GM21360 (cell line): ENCODE results near the gene THRSP.
"Not testable (repeated sequence)": the region's sequence is repeated elsewhere in the genome, so short reads cannot be mapped to it uniquely, and the experiment has no call there.

Experiments
- ATAC-seq: cut with Tn5 transposase; IDR thresholded peaks from one replicate; pipeline ENCODE4 v1.9.1; 2021; ENCODE audit warnings: mild to moderate bottlenecking, moderate library complexity; ENCODE audit not compliant: unreplicated experiment

Gene THRSP

GRCh38 chr11:78038697-78039313 lies 24.9 kb upstream of the THRSP start:
- no peak for ATAC-seq

- ATAC-seq, result no peak
Measured at GRCh38 chr11:78039391-78039918, 24.2 kb upstream of the THRSP start.

GRCh38 chr11:78039919-78040671 lies 23.6 kb upstream of the THRSP start:
- ATAC-seq, result no peak

GRCh38 chr11:78040691-78041379 lies 22.8 kb upstream of the THRSP start:
- no peak for ATAC-seq

- ATAC-seq, result not testable (repeated sequence)
Measured at GRCh38 chr11:78041380-78041719, 22.3 kb upstream of the THRSP start.

- no peak for ATAC-seq
Measured at GRCh38 chr11:78041843-78042440, 21.7 kb upstream of the THRSP start.

- no peak for ATAC-seq
Measured at GRCh38 chr11:78044706-78045105, 19.0 kb upstream of the THRSP start.

GRCh38 chr11:78045851-78046485 lies 17.7 kb upstream of the THRSP start:
- ATAC-seq, result no peak

GRCh38 chr11:78046486-78046854 lies 17.2 kb upstream of the THRSP start:
- ATAC-seq, result no peak

- no peak for ATAC-seq
Measured at GRCh38 chr11:78048561-78048960, 15.1 kb upstream of the THRSP start.

GRCh38 chr11:78049348-78049747 lies 14.3 kb upstream of the THRSP start:
- no peak for ATAC-seq

GRCh38 chr11:78050964-78051831 lies 12.5 kb upstream of the THRSP start:
- no peak for ATAC-seq

- no peak for ATAC-seq
Measured at GRCh38 chr11:78054971-78055370, 8.7 kb upstream of the THRSP start.

GRCh38 chr11:78056093-78056492 lies 7.6 kb upstream of the THRSP start:
- ATAC-seq, result no peak

- no peak for ATAC-seq
Measured at GRCh38 chr11:78057462-78058055, 6.1 kb upstream of the THRSP start.

- ATAC-seq, result not testable (repeated sequence)
Measured at GRCh38 chr11:78059749-78060328, 3.8 kb upstream of the THRSP start.

GRCh38 chr11:78060533-78060932 lies 3.1 kb upstream of the THRSP start:
- no peak for ATAC-seq

- ATAC-seq, result no peak
Measured at GRCh38 chr11:78061088-78061920, 2.4 kb upstream of the THRSP start.
